ENCODE measurements around the gene ANKRD65. TPM values are rescaled to one million over a fixed set of nuclear protein-coding genes. Genes with fewer than 3 reads are reported as not detected.
"Not testable (repeated sequence)": the region's sequence is repeated elsewhere in the genome, so short reads cannot be mapped to it uniquely, and the experiment has no call there.

Gene ANKRD65
- total and polyA plus RNA-seq, 2 experiments from 2014 or later: 0.32 to 0.60 TPM

- DNase-seq (ENCODE audit: low read depth in 1 of 2, low spot score in 1 of 2): no peak
- TF ChIP-seq CTCF (IDR thresholded peaks at IDR 0.05; ENCODE audit: low read depth, low read length): no peak
- Histone ChIP-seq H3K9me3 (ENCODE audit: low read depth) (no peaks in the 10 kb centered on the region), H3K27me3 (no peaks in the 10 kb centered on the region), H3K4me3 (no peak overlapping the region), H3K36me3 (no peaks in the 10 kb centered on the region), H3K27ac (no peak overlapping the region), H3K4me1 (ENCODE audit: low read depth) (no peaks in the 10 kb centered on the region)
Measured at GRCh38 chr1:1451696-1452364, 30.8 kb upstream of the ANKRD65 start.

DNA sequence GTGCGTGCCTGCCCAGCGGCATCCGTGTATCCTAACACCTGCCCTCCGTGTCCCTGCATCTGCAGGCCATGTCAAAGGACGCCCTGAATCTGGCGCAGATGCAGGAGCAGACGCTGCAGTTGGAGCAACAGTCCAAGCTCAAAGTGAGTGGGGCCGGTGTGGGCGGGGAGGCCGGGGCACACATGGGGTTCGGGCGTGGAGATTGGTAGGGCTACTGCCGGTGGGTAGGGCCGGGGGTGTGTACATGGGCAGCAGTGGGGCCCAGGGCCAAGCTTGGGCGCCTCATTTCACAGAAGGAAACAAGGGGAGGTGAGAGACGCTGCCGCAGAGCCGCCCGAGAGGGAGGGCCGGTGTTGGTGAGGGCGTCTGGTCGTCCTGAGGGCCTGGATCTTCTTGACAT lies 29.5 kb upstream of the ANKRD65 start:
- not testable (repeated sequence) for H3K4me1 ChIP-seq (ENCODE audit: low read depth); H3K27me3 ChIP-seq; H3K9me3 ChIP-seq (ENCODE audit: low read depth); H3K36me3 ChIP-seq; H3K27ac ChIP-seq; H3K4me3 ChIP-seq; DNase-seq (ENCODE audit: low read depth in 1 of 2, low spot score in 1 of 2)

DNA sequence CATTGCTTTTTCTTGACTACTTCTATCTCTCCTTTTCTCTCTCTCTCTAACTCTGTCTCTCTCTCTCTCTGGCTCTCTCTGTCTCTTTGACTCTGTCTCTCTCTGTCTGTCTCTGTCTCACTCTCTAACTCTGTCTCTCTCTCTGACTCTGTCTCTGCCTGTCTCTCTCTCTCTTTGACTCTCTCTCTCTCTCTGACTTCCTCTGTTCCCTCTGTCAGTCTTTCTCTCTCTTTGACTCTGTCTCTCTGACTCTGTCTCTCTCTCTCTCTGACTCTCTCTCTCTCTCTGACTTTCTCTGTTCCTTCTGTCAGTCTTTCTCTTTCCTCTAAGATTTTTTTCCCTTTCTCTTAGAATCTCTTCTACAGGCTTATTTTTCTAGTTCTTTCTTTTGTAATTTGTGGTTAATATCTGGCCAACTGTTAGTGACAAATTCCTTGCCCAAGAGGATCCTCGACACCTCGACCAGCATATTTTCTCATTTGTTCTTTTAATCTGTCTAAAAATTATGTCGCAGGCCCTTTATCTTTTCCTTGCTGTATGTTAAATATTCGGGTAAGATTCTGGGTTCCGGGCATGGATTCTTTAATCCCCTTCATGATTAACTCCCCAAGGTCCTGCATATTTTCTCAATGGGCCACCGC lies 28.1 kb upstream of the ANKRD65 start, which contains the start of gene ATAD3C:
Gene ATAD3C, plus strand, starts transcription at position 591 of the 641 bp plus-strand sequence. CDS start 995 bp downstream, outside the sequence.
- TF ChIP-seq CTCF (IDR thresholded peaks at IDR 0.05; ENCODE audit: low read depth, low read length): no peak

GRCh38 chr1:1446631-1447030 lies 25.6 kb upstream of the ANKRD65 start:
- H3K36me3 ChIP-seq; H3K27me3 ChIP-seq; H3K4me1 ChIP-seq (ENCODE audit: low read depth); H3K27ac ChIP-seq; DNase-seq (ENCODE audit: low read depth in 1 of 2, low spot score in 1 of 2); H3K9me3 ChIP-seq (ENCODE audit: low read depth); H3K4me3 ChIP-seq: not testable (repeated sequence)

More for the DNA sequence above, 28.1 kb upstream of the ANKRD65 start, which contains the start of gene ATAD3C:
- Histone ChIP-seq H3K27ac (no peak within 1 kb of the TSS), H3K4me1 (ENCODE audit: low read depth) (no peaks in the 10 kb centered on the region), H3K4me3 (no peak within 1 kb of the TSS), H3K9me3 (ENCODE audit: low read depth) (no peaks in the 10 kb centered on the region), H3K27me3 (no peaks in the 10 kb centered on the region), H3K36me3 (no peaks in the 10 kb centered on the region)
- DNase-seq (ENCODE audit: low read depth in 1 of 2, low spot score in 1 of 2): no peak

- no peak for TF ChIP-seq CTCF (IDR thresholded peaks at IDR 0.05; ENCODE audit: low read depth, low read length)
- Histone ChIP-seq H3K4me3 (no peak overlapping the region), H3K9me3 (ENCODE audit: low read depth) (no peaks in the 10 kb centered on the region), H3K4me1 (ENCODE audit: low read depth) (peaks cover 5% of the 10 kb centered on the region), H3K27me3 (no peaks in the 10 kb centered on the region), H3K36me3 (no peaks in the 10 kb centered on the region), H3K27ac (no peak overlapping the region)
- no peak for DNase-seq (ENCODE audit: low read depth in 1 of 2, low spot score in 1 of 2)
Measured at GRCh38 chr1:1442069-1442770, 21.1 kb upstream of the ANKRD65 start.

DNA sequence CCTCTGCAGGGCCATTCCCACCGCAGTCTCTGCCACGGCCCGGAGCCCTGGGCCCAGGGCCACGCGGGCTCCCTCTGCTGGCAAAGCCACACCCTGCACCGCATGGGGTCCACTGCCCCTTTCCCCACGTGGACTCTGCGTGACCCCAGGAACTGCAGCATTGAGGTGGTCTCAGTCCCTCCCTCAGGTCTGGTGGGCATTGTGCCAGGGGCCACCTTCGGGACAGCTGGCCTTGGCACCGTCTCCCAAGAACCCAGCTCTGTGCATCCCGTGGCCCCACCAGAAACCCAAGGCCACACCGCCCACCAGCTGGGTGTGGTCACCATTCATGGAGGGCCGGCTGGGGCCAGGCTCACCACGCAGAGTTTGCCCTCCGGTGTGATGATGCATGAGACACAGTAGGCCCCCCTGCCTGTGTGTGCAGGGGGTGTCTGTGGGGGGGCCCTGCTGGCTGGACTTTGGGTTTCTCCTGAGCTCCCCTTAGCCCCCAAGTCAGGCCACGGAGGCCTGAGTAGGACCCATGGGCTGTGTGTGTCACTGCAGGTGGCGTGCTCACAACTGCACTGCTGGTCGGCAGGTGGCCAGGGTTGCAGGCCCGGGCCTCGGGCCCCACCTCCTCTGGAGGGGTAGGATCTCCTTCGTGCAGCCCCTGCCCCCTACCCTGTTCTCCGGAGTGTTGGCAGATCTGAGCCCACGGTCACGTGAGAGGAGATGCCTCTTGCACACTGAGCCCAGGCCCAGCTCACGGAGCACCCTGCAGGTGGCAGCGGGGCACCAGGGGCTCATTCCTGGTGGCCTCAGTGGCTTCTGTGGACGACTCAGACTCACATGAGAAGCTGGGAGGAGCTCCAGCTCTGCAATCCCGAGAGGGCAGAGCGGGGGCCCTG lies 20.2 kb upstream of the ANKRD65 start:
- DNase-seq (ENCODE audit: low read depth in 1 of 2, low spot score in 1 of 2): peak; percentile 57 to 72
- H3K27me3 ChIP-seq: no peaks in the 10 kb centered on the region
- peaks cover 5% of the 10 kb centered on the region for H3K4me1 ChIP-seq (ENCODE audit: low read depth)
- H3K27ac ChIP-seq: no peak overlapping the region
- no peak overlapping the region for H3K4me3 ChIP-seq
- TF ChIP-seq CTCF (IDR thresholded peaks at IDR 0.05; ENCODE audit: low read depth, low read length): peak; percentile 96
- H3K36me3 ChIP-seq: no peaks in the 10 kb centered on the region
- H3K9me3 ChIP-seq (ENCODE audit: low read depth): no peaks in the 10 kb centered on the region
